Endodermal cell (in vitro differentiated cells): ENCODE results near the gene BRINP1. TPM values are rescaled to one million over a fixed set of nuclear protein-coding genes. Genes with fewer than 3 reads are reported as not detected.

Experiments used
- DNase-seq: peaks from one replicate; pipeline ENCODE4 v3.0.0-alpha.2; 2017
- H3K27ac ChIP-seq: 2 replicates; pipeline ENCODE4 v1.5.1; 2013; ENCODE audit warnings: mild to moderate bottlenecking, low read depth, low read length, moderate library complexity
- H3K27me3 ChIP-seq: 2 replicates; pipeline ENCODE4 v1.6.1; 2013; ENCODE audit warnings: mild to moderate bottlenecking, low read length, moderate library complexity; ENCODE audit not compliant: insufficient read depth, control insufficient read depth, poor library complexity, severe bottlenecking
- H3K36me3 ChIP-seq: 2 replicates; pipeline ENCODE4 v1.7.0; 2013; ENCODE audit warnings: mild to moderate bottlenecking, low read length, moderate library complexity; ENCODE audit not compliant: control insufficient read depth, insufficient read depth
- H3K4me1 ChIP-seq: one replicate; pipeline ENCODE4 v1.7.0; 2013; ENCODE audit warnings: low read length; ENCODE audit not compliant: control insufficient read depth, insufficient read depth
- H3K4me3 ChIP-seq: 2 replicates; pipeline ENCODE4 v1.5.1; 2013; ENCODE audit warnings: mild to moderate bottlenecking, low read length, moderate library complexity
- H3K9ac ChIP-seq: 2 replicates; pipeline ENCODE4 v1.6.1; 2013; ENCODE audit warnings: mild to moderate bottlenecking, low read length, moderate library complexity; ENCODE audit not compliant: poor library complexity, severe bottlenecking; ENCODE audit errors: extremely low read depth
- H3K9me3 ChIP-seq: 2 replicates; pipeline ENCODE4 v1.6.1; 2013; ENCODE audit warnings: mild to moderate bottlenecking, low read length, moderate library complexity; ENCODE audit not compliant: control insufficient read depth
- H3K27ac Mint-ChIP-seq: 2 replicates; pipeline ENCODE4 v1.8.0; 2020; ENCODE audit warnings: mixed read lengths
- H3K27me3 Mint-ChIP-seq: 2 replicates; pipeline ENCODE4 v1.8.0; 2021; ENCODE audit warnings: mild to moderate bottlenecking, mixed read lengths; ENCODE audit not compliant: insufficient read depth
- H3K36me3 Mint-ChIP-seq: 2 replicates; pipeline ENCODE4 v1.8.0; 2020; ENCODE audit warnings: low read depth, mixed read lengths
- H3K4me1 Mint-ChIP-seq: 2 replicates; pipeline ENCODE4 v1.8.0; 2020; ENCODE audit warnings: mixed read lengths
- H3K4me3 Mint-ChIP-seq: 2 replicates; pipeline ENCODE4 v1.8.0; 2020; ENCODE audit warnings: mild to moderate bottlenecking, moderate library complexity, mixed read lengths
- H3K9me3 Mint-ChIP-seq: 2 replicates; pipeline ENCODE4 v1.8.0; 2020; ENCODE audit warnings: mild to moderate bottlenecking, mixed read lengths
- CTCF ChIP-seq: fragments of 200-600 bp; sonication (generic); conservative IDR thresholded peaks from 2 replicates; pipeline ENCODE4 v1.5.0; 2021; ENCODE audit warnings: antibody characterized with exemption, mild to moderate bottlenecking
- WGBS, 2 experiments: methylation state at CpG; one replicate each; pipeline versions ENCODE4 v1.1.5 to v1.1.7; 2013; ENCODE audit warnings: missing lambda C conversion rate in 2 of 2, mixed read lengths in 1 of 2; ENCODE audit not compliant: insufficient coverage in 1 of 2, insufficient read length in 1 of 2; 5-methylcytosine and 5-hydroxymethylcytosine counted together
- total RNA-seq, 2 donors: library from RNA; stranded (reverse); fragmentation: NEBNext Ultra II Directional in 1 of 2; extraction: Animal tissue kit (Norgen Biotek cat#: 25700) in 1 of 2; gene quantifications; 2 replicates in 1 of 2; 3 replicates in 1 of 2; pipeline ENCODE4 v1.2.1, GENCODE V29; 2021

BRINP1 gene
- total RNA-seq, 2 donors from 2014 or later = 6.3 to 9.6 TPM

GRCh38 chr9:119282476-119283077 lies 86.7 kb downstream of the BRINP1 start:
- Histone ChIP-seq H3K4me3 (no peak overlapping the region), H3K36me3 (no peaks in the 10 kb centered on the region), H3K9me3 (no peaks in the 10 kb centered on the region), H3K27me3 (peaks cover 6% of the 10 kb centered on the region), H3K9ac (no peak overlapping the region), H3K4me1 (peaks cover 3% of the 10 kb centered on the region), H3K27ac (no peak overlapping the region)
- peaks cover 10% of the 10 kb centered on the region for H3K4me1 Mint-ChIP-seq
- H3K27ac Mint-ChIP-seq = no peak overlapping the region
- DNase-seq = no peak
- H3K4me3 Mint-ChIP-seq = peak overlapping the region; percentile 32
- TF ChIP-seq CTCF = no peak
- no peaks in the 10 kb centered on the region for H3K9me3 Mint-ChIP-seq
- 42 to 44% methylated on average over 5 to 6 of the region's 6 CpGs for WGBS, 2 experiments
- no peaks in the 10 kb centered on the region for H3K36me3 Mint-ChIP-seq
- H3K27me3 Mint-ChIP-seq = peaks cover 21% of the 10 kb centered on the region

GRCh38 chr9:119280740-119281485 lies 88.3 kb downstream of the BRINP1 start:
- Mint-ChIP-seq H3K9me3 (no peaks in the 10 kb centered on the region), H3K4me3 (no peak overlapping the region), H3K27ac (no peak overlapping the region), H3K36me3 (no peaks in the 10 kb centered on the region), H3K27me3 (peaks cover 21% of the 10 kb centered on the region), H3K4me1 (peaks cover 10% of the 10 kb centered on the region)
- no peak for DNase-seq
- no peak overlapping the region for H3K9ac ChIP-seq
- no peaks in the 10 kb centered on the region for H3K9me3 ChIP-seq
- peaks cover 3% of the 10 kb centered on the region for H3K4me1 ChIP-seq
- H3K36me3 ChIP-seq = no peaks in the 10 kb centered on the region
- H3K4me3 ChIP-seq = no peak overlapping the region
- WGBS, 2 experiments = 95 to 100% methylated on average over 1 of the region's 1 CpG
- no peak overlapping the region for H3K27ac ChIP-seq
- no peak for TF ChIP-seq CTCF
- peaks cover 6% of the 10 kb centered on the region for H3K27me3 ChIP-seq

GRCh38 chr9:119278171-119278570 lies 91.1 kb downstream of the BRINP1 start:
- peaks cover 14% of the 10 kb centered on the region for H3K27me3 Mint-ChIP-seq
- Histone ChIP-seq H3K4me3 (no peak overlapping the region), H3K27me3 (peaks cover 6% of the 10 kb centered on the region), H3K4me1 (peaks cover 2% of the 10 kb centered on the region), H3K36me3 (no peaks in the 10 kb centered on the region), H3K9ac (no peak overlapping the region), H3K27ac (no peak overlapping the region), H3K9me3 (no peaks in the 10 kb centered on the region)
- H3K9me3 Mint-ChIP-seq = no peaks in the 10 kb centered on the region
- peaks cover 11% of the 10 kb centered on the region for H3K4me1 Mint-ChIP-seq
- 70 to 83% methylated on average over 3 to 4 of the region's 4 CpGs for WGBS, 2 experiments
- no peak overlapping the region for H3K27ac Mint-ChIP-seq
- H3K36me3 Mint-ChIP-seq = no peaks in the 10 kb centered on the region
- TF ChIP-seq CTCF = no peak
- DNase-seq = no peak
- no peak overlapping the region for H3K4me3 Mint-ChIP-seq
